ENCODE results near the gene PRDM16. TPM values are rescaled to one million over a fixed set of nuclear protein-coding genes. Genes with fewer than 3 reads are reported as not detected.

The PRDM16 gene
- polyA plus RNA-seq, 1 donor (not counting 4 experiments of a cell fraction or from before 2014, with no cell fraction given) = 0.05 TPM

DNA sequence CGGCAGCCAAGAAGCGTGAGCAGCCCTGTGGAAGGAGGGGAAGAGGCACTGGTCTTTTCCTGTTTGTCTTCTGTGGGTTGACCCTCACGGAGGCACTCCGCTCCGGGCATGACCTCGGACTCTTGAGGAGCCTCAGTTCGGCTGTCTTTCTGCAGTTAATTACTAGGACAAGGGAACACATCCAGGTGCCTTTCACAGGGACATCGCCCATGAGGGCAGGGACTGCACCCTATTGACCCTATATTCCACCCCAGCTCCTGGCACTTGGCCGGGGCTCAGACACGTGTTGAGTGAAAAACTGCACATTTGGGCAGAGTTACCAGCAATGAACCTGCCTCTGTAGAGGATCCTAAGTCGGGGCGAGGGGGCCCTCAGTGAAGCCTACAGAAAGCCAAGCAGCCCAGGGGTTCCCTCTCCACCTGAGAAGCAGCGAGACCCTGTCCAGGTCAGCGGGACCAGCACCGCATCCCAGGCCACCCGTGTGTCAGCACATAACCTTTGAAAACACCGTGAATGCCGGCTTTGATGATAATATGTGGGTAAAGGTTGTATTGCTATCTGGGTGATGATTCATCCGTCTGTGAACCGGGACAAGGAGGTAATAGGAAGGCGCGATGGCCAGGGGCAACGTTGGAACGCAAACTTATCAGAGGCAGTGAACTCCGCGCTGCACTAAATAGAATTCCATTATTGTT is 224.0 kb downstream of the PRDM16 start:
- H3K27ac ChIP-seq (ENCODE audit: control insufficient read depth, insufficient read depth, low read length) = no peak overlapping the region
- H3K79me2 ChIP-seq (ENCODE audit: control insufficient read depth, insufficient read depth, low read length) = no peaks in the 10 kb centered on the region
- no peaks in the 10 kb centered on the region for H3K9me1 ChIP-seq (ENCODE audit: control insufficient read depth, extremely low read depth, insufficient read depth, low read length)
- FAIRE-seq = no peak
- dilution Hi-C loops (cut with MboI; ENCODE audit: extremely low pct_ligation_motif_present, low sequenced_read_pairs) = no loop called here
- H2AFZ ChIP-seq (ENCODE audit: control insufficient read depth, low read length) = no peak overlapping the region
- no peak for TF ChIP-seq EZH2 (IDR thresholded peaks at IDR 0.05; ENCODE audit: low read length)
- TF ChIP-seq, protein P1, sequence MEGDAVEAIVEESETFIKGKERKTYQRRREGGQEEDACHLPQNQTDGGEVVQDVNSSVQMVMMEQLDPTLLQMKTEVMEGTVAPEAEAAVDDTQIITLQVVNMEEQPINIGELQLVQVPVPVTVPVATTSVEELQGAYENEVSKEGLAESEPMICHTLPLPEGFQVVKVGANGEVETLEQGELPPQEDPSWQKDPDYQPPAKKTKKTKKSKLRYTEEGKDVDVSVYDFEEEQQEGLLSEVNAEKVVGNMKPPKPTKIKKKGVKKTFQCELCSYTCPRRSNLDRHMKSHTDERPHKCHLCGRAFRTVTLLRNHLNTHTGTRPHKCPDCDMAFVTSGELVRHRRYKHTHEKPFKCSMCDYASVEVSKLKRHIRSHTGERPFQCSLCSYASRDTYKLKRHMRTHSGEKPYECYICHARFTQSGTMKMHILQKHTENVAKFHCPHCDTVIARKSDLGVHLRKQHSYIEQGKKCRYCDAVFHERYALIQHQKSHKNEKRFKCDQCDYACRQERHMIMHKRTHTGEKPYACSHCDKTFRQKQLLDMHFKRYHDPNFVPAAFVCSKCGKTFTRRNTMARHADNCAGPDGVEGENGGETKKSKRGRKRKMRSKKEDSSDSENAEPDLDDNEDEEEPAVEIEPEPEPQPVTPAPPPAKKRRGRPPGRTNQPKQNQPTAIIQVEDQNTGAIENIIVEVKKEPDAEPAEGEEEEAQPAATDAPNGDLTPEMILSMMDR (optimal IDR thresholded peaks at IDR 0.05 in 1 of 3, IDR thresholded peaks at IDR 0.05 in 1 of 3, conservative IDR thresholded peaks at IDR 0.05 in 1 of 3; ENCODE audit: extremely low read depth in 1 of 3, insufficient read depth in 2 of 3, low read length in 3 of 3) = no peak
- no peak overlapping the region for H3K4me2 ChIP-seq (ENCODE audit: control insufficient read depth, extremely low read depth, insufficient read depth, low read depth, low read length)
- no peaks in the 10 kb centered on the region for H3K27me3 ChIP-seq (ENCODE audit: control insufficient read depth, extremely low read depth, insufficient read depth, low read length)
- H3K9me3 ChIP-seq (ENCODE audit: control insufficient read depth, low read depth, low read length) = peaks cover 4% of the 10 kb centered on the region
- no peaks in the 10 kb centered on the region for H4K20me1 ChIP-seq (ENCODE audit: control insufficient read depth, extremely low read depth, insufficient read depth, low read length)
- no peak overlapping the region for H3K9ac ChIP-seq (ENCODE audit: control insufficient read depth, extremely low read depth, insufficient read depth, low read length)
- no peak overlapping the region for H3K4me3 ChIP-seq (ENCODE audit: control insufficient read depth in 2 of 3, extremely low read depth in 1 of 3, insufficient read depth in 2 of 3, low read depth in 1 of 3, low read length in 3 of 3)
- no peaks in the 10 kb centered on the region for H3K4me1 ChIP-seq (ENCODE audit: control insufficient read depth, extremely low read depth, insufficient read depth, low read length)
- DNase-seq (ENCODE audit: low read depth, low spot score) = no peak
- H3K36me3 ChIP-seq (ENCODE audit: control insufficient read depth in 2 of 2, extremely low read depth in 1 of 2, insufficient read depth in 2 of 2, low read length in 2 of 2) = no peaks in the 10 kb centered on the region

DNA sequence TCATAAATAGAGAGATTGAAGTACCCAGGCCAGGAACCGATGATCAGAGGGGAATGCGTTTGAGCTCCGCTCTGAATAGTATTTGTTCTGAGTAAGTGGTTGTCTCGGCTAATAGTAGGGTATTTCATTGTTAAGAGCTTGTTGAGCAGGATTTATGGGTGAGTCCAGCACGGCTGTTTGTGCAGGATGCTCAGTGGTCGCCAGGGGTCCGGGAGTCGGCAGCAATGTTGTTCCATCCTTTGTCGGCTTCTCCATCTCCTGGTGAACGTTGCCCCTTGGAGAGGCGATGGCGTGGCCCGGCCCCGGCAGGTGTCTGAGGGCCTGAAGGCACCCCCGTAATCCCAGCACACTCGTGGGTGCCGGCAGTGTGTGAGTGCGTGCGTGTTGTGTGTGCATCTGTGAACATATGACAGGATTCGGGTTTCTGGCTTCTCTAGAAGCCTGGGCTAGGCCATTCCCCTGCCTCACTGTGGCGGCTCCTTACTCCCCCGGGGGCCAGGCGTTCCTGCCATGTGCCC is 224.6 kb downstream of the PRDM16 start:
- dilution Hi-C loops (cut with MboI; ENCODE audit: extremely low pct_ligation_motif_present, low sequenced_read_pairs) = no loop called here
- no peak for FAIRE-seq

More for the DNA sequence above, 224.6 kb downstream of the PRDM16 start:
- no peaks in the 10 kb centered on the region for H3K27me3 ChIP-seq (ENCODE audit: control insufficient read depth, extremely low read depth, insufficient read depth, low read length)
- H3K4me2 ChIP-seq (ENCODE audit: control insufficient read depth, extremely low read depth, insufficient read depth, low read depth, low read length) = no peak overlapping the region
- no peaks in the 10 kb centered on the region for H3K36me3 ChIP-seq (ENCODE audit: control insufficient read depth in 2 of 2, extremely low read depth in 1 of 2, insufficient read depth in 2 of 2, low read length in 2 of 2)
- H3K9ac ChIP-seq (ENCODE audit: control insufficient read depth, extremely low read depth, insufficient read depth, low read length) = no peak overlapping the region
- H3K4me1 ChIP-seq (ENCODE audit: control insufficient read depth, extremely low read depth, insufficient read depth, low read length) = no peaks in the 10 kb centered on the region
- no peak overlapping the region for H2AFZ ChIP-seq (ENCODE audit: control insufficient read depth, low read length)
- H3K79me2 ChIP-seq (ENCODE audit: control insufficient read depth, insufficient read depth, low read length) = no peaks in the 10 kb centered on the region
- H3K27ac ChIP-seq (ENCODE audit: control insufficient read depth, insufficient read depth, low read length) = no peak overlapping the region
- H4K20me1 ChIP-seq (ENCODE audit: control insufficient read depth, extremely low read depth, insufficient read depth, low read length) = no peaks in the 10 kb centered on the region
- H3K9me1 ChIP-seq (ENCODE audit: control insufficient read depth, extremely low read depth, insufficient read depth, low read length) = no peaks in the 10 kb centered on the region
- H3K9me3 ChIP-seq (ENCODE audit: control insufficient read depth, low read depth, low read length) = peaks cover 6% of the 10 kb centered on the region
- DNase-seq (ENCODE audit: low read depth, low spot score) = no peak
- no peak overlapping the region for H3K4me3 ChIP-seq (ENCODE audit: control insufficient read depth in 2 of 3, extremely low read depth in 1 of 3, insufficient read depth in 2 of 3, low read depth in 1 of 3, low read length in 3 of 3)
- no peak for TF ChIP-seq EZH2 (IDR thresholded peaks at IDR 0.05; ENCODE audit: low read length)
- TF ChIP-seq, protein P1 (optimal IDR thresholded peaks at IDR 0.05 in 1 of 3, IDR thresholded peaks at IDR 0.05 in 1 of 3, conservative IDR thresholded peaks at IDR 0.05 in 1 of 3; ENCODE audit: extremely low read depth in 1 of 3, insufficient read depth in 2 of 3, low read length in 3 of 3) = no peak
